GM18870 (cell line): ENCODE data around the gene TMC1.

ENCODE experiments used
- ATAC-seq: cut with Tn5 transposase; IDR thresholded peaks from one replicate; pipeline ENCODE4 v1.9.1; 2021; ENCODE audit warnings: moderate library complexity; ENCODE audit not compliant: unreplicated experiment

Gene TMC1

DNA sequence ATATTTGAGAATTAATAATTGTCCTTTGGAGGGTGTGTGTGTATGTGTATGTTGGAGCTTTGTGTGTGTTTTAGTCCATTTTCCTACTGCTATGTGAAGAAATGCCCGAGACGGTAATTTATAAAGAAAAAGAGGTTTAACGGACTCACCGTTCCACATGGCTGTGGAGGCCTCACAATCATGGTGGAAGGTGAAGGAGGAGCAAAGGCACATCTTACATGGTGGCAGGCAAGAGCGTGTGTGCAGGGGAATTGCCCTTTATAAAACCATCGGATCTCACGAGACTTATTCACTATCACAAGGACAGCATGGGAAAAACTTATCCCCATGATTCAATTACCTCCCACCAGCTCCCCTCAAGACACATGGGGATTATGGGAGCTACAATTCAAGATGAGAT, 44.1 kb downstream of the TMC1 start:
- no peak for ATAC-seq

DNA sequence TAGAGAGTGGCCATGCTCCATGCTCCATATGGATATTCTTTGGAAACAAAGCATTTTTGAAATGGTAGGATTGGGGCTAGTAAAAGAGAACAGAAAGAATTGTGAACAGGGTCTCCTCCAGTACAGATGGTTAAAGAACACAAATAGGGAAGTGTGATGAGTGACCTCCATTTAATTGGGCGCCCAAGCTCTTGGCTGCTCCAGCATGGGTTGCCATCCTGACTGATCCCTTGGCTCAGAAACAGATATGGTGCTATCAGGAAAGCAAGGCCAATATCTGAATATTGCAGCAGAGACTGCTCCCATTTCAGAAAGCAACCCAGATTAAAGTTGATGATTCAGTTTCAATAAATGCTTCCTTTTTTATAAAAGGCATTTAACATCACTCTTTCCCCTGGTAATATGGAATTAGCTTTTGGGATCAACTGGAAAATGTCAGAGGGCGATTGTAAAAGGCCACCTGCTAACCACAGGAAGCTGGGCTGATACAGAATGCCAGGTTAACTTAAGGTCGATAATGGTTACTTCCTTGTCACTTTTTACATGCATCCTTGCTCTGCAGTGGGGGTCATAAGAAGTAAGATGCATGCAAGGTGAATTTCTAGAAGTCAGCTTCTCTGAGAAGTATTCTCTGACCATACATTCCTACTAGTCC, 52.9 kb downstream of the TMC1 start:
- ATAC-seq, result no peak

DNA sequence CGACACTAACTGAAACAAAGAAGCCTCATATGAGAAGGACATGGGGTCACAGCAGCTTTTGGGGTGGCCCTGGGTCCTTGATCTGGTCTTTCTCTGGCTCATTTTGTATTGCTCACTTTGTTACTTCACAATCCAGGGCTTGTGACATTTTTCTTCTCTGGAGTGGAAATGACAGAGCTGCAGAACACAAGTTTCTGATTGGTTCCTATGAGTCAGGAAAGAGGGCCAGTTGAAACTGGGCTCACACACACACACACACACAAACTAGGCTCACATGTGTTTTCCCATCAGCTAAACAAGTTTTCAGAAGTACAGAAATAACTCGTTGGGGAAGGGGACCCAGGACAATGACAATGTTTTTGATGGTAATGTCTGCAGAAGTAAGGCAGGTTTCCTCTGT, 54.3 kb downstream of the TMC1 start:
- ATAC-seq, result no peak

DNA sequence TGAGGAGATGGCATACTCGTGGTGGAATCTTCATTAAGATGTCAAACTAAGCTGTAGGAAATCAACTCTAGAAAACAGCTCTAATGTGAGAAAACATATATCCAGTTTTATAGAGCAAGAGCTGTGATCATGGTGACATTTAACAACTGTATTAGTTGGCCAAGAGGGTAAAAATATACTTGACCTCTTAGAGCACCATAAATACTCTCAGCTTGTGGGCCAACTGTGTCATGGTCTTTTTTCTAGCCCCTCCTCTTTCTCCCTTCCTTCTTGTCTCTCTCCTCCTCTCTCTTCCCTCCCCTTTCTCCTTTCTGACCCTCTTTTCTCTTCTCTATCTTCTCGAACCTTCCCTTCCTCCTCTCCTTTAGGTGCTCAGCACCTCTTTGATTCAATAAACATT, 54.7 kb downstream of the TMC1 start:
- no peak for ATAC-seq

DNA sequence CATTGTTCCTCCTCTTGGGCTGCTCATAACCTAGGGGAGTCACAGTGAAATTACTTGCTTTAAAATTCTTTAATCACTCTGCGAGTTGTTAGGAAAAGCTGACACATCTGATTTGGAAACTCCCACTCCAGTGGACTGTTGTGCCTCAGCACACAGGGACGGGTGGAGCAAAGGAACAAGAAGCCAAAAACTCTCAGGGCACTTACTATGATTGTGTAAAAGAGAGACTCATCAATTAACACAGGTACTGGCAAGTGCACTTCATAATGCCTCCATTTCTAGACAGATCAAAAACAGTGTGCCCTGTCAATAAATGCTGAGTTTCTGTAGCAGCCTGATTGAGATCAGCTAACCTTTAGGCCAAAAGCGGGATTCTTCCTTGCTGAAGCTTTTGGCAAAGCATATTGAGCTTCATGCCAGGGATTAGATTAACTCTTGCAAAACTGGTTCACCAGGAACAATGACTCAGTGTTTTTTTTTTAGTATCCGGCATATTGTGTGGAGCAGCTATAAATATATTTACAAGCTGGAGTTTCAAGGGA, 55.9 kb downstream of the TMC1 start:
- ATAC-seq, result no peak

DNA sequence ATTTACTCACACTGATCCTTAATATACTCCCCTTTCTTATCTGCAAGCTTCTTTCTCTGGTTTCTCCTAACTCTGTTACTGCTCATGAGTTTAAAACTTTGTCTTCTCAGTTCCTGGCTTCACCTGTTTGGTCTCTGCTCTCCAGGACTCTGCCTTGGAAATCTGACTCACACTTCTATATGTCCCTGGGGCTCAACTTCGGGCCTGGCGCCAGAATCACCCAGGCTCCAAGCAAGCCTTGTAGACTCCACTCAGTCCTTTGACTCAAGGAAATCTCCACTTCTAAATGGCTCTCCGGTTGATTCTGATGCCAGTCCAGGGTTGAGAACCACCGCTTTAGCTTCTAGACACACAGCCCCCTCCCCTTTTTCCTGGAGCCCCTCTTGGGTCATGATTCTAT, 57.8 kb downstream of the TMC1 start:
- ATAC-seq, result no peak

DNA sequence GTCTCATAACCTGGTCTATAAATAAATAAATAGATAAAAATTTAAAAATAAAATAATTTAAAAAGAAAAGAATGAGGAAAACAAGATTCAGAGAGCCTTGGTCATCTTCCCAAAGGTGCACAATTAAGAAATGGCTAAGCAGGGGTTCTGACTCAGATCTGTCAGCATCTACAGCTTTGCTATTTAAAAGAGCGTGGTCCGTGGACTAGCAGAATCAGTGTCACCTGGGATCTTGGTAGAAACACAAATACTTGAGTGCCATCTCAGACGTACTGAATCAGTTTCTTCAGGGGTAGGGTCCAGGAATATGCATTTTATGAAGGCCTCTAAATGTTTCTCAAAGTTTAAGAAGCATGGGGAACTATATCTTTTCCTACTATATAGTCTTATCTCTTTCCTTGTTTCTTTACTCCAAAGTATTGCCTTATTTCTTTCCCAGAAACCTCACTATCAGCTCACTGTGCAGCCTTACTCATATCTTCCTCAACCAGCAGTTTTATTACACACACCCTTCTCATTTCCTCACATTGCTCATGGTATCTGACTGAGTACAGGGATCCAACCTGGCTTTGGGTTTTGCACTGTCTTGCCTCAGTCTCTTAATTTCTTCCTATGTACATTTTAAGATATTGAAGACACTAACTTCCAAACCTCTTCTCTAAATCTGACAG, 58.6 kb downstream of the TMC1 start:
- no peak for ATAC-seq

DNA sequence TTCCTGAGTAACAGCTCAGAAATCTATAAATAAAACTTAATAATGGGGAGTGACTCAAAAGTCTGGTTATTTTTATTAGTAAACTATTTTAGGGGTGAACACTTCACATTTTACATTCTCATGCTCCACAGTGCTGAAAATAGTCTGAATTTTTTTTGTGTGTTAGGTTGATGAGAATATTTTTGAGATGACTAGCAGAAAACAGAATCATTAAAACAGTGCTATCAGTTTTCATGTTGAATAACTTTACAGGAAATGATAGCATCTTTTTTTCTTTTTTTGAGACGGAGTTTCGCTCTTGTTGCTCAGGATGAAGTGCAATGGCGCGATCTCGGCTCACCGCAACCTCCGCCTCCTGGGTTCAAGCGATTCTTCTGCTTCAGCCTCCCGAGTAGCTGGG, 60.3 kb downstream of the TMC1 start:
- no peak for ATAC-seq

DNA sequence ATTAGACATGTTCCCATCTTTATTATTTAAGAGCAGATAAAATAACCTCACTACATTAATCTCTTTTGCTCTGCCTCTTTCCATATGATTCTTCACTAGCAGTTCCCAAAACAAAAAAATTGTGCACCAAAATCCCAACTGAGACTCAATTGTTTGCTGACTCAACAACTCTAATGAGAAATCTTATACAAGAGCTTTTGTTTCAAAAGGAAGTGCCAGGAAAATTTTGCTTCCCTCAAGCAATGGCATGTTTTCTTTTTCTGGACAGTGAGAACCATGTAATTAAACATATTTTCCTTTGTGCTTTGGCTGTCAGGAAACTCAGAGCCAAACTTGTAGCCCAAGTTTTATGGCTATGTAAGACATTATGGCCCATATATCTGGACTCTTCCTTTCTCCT, 62.0 kb downstream of the TMC1 start:
- no peak for ATAC-seq

DNA sequence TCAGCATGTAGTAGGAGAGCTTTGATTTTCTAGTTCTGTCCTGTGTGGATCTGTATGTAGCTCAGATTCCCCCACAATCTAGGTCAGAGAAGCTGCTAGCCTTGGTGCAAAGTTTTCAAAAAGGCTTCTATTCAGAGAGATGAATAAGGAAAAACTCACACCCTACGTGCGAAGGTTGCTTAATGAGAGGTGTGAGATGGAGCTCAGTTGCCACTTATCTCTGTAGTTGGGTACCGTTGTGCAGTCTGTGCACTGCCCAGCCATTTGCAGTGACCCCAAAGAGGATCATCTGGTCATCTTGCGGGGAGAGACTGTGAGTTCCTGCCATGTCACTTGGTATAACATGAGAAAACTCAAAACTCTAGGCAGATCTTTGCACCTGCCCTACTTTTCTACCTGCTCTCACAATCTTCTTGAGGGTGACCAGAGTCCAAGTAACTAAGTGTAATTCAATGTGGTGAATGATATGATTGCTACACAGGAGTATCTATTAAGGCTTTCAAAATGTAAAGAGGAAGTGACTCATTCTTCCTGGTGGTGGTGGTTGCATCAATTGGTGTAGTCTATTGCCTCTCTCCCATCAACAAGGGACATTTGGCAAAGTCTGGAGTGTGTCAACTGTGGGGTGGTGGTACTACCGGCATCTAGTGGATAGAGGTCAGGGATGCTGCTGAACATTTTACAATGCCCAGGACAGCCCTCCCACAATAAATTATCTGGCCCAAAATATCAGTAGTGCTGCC, 65.2 kb downstream of the TMC1 start:
- ATAC-seq, result peak; percentile 82

DNA sequence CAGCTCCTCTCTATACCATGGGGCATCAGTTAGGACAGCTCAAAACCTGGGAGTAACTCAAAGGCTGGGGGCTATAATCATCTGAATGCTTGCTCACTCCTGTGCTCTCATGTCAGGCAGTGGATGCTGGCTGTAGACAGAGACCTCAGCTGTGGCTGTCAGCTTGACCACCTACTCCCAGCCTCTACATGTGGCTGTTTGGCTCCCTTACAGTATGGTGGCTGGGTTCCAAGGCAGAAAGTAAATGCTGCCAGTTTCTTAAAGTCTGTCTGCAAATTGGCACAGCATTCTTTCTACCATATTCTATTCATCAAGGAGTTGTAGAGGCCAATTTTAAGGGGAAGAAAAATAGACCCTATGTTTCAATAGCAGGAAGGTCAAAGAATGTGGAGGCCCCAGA, 66.9 kb downstream of the TMC1 start:
- ATAC-seq, result no peak

DNA sequence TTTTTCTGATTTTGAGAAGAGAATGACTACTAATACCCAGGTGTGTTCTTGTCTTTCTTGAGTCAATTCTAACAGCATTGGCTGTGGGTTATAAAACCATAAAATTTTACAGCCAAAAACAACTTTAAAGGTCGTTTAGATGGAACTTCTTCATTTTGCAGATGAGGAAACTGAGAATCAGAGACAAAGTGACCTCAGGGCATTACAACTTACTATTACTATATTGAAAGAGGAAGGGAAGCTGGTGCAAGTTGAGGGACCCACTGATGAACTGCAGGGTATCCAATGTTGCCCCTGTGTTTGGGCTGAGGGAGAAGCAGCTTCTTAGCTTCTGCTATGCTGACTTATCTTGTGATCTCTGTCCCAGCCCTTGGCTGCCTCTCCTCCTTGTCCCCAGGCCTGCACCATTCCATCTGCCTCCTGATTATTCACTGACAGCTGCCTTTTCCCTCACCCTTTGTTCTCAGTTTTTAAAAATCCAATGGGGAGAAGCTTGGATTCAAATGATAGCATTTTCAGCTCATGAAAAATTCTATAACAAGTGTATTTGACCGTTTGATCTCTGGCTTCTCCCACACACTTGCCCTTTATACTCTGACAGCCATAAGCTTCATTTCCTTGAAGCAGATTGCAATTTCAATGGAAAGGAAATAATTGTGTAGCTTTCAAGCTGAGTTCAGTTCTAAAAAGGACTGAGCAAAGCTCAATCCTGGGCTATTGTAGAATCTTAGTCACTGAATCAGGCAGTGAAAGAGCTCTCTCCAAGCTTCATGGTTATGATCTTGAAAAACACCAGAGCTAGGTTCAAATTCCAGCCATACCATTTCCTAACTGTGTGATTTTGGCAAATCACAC, 68.5 kb downstream of the TMC1 start:
- no peak for ATAC-seq

DNA sequence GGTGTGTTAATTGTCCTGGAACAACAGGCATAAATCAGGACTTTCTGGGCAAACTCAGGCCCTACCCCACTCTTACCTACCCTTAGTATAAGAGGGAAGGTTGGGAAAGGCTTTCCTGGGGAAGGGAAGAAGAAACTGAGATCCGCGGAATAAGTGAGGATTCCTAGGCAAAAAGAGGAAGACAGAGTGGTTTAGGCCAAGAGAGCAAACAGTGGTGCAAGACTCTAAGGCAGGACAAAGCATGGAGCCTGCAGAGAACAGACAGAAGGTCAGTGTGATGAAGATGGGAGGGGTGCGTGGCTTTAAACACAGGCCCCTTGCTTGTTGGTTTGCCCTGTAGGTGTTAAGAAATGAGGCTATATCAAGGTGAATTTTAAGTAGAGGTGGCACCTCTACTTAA, 69.4 kb downstream of the TMC1 start:
- no peak for ATAC-seq

DNA sequence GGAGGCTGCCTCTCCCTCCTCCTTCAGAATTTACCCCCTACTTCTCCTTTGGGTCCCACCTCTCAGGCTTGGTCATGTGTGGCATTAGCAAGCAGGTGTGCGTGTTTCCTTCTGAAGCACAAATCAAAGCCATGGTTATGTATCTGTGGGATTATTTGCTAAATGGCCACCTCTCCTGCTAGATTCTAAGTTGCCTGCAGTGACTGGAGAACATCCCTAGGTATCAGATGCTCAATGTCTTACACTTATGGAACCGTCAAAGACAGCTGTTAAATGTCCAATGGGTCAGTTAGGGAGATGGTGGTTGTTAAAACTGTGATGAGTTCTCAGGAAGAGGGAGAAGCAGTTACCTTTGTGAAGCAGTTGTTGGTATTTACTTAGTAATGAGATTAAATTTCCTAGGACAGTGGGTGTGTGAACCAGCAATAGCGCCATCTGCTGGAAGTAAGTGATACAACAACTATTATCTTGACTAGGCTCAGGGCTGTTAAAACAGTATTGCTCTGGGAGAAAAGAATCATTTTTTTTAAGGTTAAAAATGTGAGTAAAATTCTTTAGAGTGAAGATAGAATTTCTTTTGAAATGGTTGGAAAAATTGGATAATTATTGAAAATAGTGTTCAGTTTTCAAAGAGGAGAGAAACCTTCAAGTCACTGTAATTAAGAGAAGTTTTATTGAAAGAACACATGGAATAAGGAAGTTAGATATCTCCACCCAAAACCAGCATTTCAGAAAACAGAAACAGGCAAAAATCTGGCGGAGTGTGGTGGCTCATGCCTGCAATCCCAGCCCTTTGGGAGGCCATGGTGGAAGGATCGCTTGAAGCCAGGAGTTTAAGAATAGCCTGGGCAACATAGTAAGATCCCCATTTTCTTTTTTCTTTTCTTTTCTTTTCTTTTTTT, 71.3 kb downstream of the TMC1 start:
- peak; percentile 71 for ATAC-seq

DNA sequence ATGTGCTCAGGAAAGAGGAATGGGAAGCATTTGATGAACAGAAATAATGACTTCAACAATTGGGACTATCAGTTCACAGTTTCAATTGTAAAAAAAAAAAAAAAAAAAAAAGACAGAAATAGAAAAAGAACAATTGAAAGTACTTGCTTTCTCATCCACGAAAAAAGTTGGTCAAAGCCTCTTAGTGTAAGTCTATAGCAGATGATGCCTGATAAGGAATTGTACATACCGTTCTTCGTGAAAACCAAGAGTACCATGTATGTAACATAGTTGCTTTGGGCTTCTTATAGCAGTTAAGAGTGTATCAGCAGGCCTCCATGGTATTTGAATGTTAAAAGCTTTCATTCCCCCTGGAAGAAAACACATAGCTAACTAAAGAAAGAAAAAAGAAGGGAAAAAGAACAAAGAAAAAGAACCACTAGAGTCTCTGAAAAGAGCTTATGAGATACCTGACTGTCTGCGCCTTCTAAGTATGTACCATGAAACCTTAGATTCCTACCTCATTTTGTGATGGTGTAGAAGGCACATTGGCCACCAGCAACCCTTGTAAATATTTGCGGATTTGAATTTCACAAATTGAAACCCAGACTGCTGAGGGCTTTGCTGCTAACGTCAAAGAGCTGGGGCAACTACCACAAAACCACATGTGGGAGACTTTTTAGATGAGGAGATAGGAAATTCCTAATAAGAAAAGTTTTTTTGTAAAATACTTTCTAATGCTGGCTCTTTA, 75.2 kb downstream of the TMC1 start:
- ATAC-seq, result no peak

DNA sequence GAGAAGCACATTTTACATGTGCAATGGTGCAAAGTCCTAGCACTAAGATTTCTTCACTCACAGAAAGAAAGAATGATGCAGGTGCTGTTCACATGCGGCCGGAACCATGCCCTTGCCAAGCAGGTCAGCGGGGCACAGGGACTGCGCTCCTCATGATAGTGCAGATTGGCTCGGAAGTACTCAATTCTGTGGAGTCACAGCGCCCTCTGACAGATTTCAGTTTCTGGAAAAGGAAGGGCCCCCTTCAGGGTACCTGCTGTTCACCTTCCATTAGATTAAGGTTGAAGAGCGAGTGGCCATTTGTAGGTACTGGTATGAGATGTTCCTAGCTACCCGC, 75.7 kb downstream of the TMC1 start:
- no peak for ATAC-seq

DNA sequence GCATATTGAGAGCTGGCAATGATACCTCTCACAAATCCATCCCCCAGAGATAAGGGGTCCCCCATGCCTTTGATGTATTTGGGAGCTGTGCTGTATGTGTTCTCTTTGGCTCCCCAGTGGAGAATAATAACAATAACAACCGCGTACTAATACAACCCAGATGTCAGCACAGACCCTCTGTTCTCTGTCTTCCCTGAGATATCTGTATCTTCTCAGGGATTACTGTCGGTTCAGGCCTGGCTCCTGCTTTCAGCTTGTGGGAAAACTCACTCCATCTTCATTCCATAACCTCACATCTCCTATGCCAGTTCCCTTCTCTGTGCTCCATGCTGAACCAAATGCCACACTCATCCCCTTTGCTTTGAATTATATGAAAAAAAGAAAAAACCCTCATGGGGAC, 76.2 kb downstream of the TMC1 start:
- no peak for ATAC-seq

DNA sequence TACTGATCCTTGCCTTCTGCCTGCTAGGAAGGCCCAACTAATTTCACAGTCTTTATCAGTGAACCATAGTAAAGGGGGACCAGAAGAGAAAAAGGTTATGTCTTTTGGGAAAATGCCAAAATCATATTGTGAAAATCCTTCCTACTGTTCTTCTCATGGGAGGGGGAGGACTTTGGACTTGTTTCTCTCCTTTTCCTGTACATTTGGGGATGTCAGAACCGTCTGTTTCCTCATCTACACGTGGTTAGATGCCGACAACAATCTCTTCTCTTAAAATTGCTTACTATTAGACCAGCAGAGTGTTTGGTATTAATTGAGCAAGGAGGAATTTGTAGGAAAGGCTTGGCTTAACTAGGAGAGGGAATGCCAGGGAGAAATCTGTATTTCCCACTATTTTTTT, 77.2 kb downstream of the TMC1 start:
- ATAC-seq, result no peak

DNA sequence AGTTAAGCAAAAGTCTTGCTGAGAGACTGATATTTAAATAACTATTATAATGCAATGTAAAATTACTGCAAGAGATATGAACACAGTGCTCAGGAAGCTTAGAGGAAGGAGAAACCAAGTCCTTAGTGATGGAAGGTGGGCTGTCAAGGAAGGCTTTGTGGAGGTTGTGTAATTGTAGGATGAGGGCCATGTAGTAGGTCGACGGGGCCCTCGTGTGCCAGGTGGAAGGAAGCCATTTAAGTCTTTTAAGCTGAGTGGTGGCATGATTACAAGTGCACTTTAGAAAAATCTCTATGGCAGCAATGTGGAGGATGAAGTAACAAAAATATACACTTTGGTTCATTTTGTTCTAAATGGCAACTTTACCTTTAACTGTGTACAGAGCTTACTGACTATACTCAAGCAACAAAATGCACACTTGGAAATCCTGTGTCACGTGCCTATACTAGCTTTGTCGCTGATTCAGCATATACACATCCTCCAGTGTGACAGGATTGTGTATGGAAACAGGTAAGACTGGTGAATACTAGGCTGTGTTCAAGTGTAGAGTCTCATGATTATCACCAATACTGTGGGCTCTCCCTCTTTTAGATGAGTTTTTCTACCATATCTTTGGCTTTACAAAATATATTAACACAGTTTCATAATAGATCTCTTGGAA, 78.6 kb downstream of the TMC1 start:
- ATAC-seq, result no peak
